Neural progenitor cell (in vitro differentiated cells): ENCODE data around the gene USP17L28. TPM values are rescaled to one million over a fixed set of nuclear protein-coding genes. Genes with fewer than 3 reads are reported as not detected.

Source experiments
- total RNA-seq: library from RNA; depleted of rRNA; stranded (reverse); fragments of >200 nt; gene quantifications from 2 replicates; pipeline ENCODE4 v1.2.3, GENCODE V29; 2015; ENCODE audit warnings: low replicate concordance

The USP17L28 gene
- total RNA-seq, 1 donor from 2014 or later, result not detected

Other genes with a start within 250 kb of the USP17L28 start
- gene FAM90A26, start 178.5 kb upstream of the USP17L28 start, total RNA-seq, result not detected in 2 replicates
- not detected in 2 replicates for gene USP17L10, start 138.2 kb upstream of the USP17L28 start, total RNA-seq
- not detected in 2 replicates for gene USP17L11, start 133.5 kb upstream of the USP17L28 start, total RNA-seq
- not detected in 2 replicates for gene USP17L12, start 128.7 kb upstream of the USP17L28 start, total RNA-seq
- 0.09 TPM in 1 of 2 replicates, not detected in the other for gene USP17L13, start 124.0 kb upstream of the USP17L28 start, total RNA-seq
- not detected in 2 replicates for gene USP17L15, start 114.5 kb upstream of the USP17L28 start, total RNA-seq
- 0.09 TPM in 1 of 2 replicates, not detected in the other for gene USP17L17, start 105.0 kb upstream of the USP17L28 start, total RNA-seq
- gene USP17L18, start 100.3 kb upstream of the USP17L28 start, total RNA-seq, result not detected in 2 replicates
- gene USP17L19, start 95.5 kb upstream of the USP17L28 start, total RNA-seq, result not detected in 2 replicates
- gene USP17L20, start 90.8 kb upstream of the USP17L28 start, total RNA-seq, result not detected in 2 replicates
- gene USP17L21, start 86.0 kb upstream of the USP17L28 start, total RNA-seq, result not detected in 2 replicates
- gene USP17L22, start 81.3 kb upstream of the USP17L28 start, total RNA-seq, result not detected in 2 replicates
- gene USP17L24, start 23.7 kb upstream of the USP17L28 start, total RNA-seq, result not detected in 2 replicates
- gene USP17L25, start 19.0 kb upstream of the USP17L28 start, total RNA-seq, result not detected in 2 replicates
- gene USP17L26, start 14.2 kb upstream of the USP17L28 start, total RNA-seq, result not detected in 2 replicates
- not detected in 2 replicates for gene USP17L5, start 9.5 kb upstream of the USP17L28 start, total RNA-seq
- not detected in 2 replicates for gene USP17L27, start 4.7 kb upstream of the USP17L28 start, total RNA-seq
- gene USP17L29, start 4.7 kb downstream of the USP17L28 start, total RNA-seq, result not detected in 2 replicates
- gene USP17L30, start 14.2 kb downstream of the USP17L28 start, total RNA-seq, result not detected in 2 replicates
- gene DEFB131A, start 95.5 kb downstream of the USP17L28 start, total RNA-seq, result not detected in 2 replicates